GM23338 (cell line): ENCODE data around the gene FAM222A. TPM values are rescaled to one million over a fixed set of nuclear protein-coding genes. Genes with fewer than 3 reads are reported as not detected.

Experiments
- ATAC-seq: fragments of 200-7000 bp; cut with Tn5 transposase; 3 replicates; pipeline ENCODE4 v1.9.1; 2020
- DNase-seq: peaks from one replicate; pipeline ENCODE4 v3.0.0-alpha.2; 2015; ENCODE audit warnings: low spot score
- H2AFZ ChIP-seq: fragments of 200-600 bp; sonication (generic); 2 replicates; pipeline ENCODE4 v1.8.0; 2016; ENCODE audit warnings: antibody characterized with exemption, mild to moderate bottlenecking, moderate library complexity
- H3F3A ChIP-seq: fragments of 200-600 bp; sonication (generic); replicated peaks from 2 replicates; pipeline ENCODE4 v1.8.0; 2017; ENCODE audit warnings: antibody characterized with exemption, mixed run types, low read depth
- H3K27ac ChIP-seq: fragments of 200-600 bp; sonication (generic); 2 replicates; pipeline ENCODE4 v1.6.1; 2016; ENCODE audit warnings: low read depth
- H3K27me3 ChIP-seq: fragments of 200-600 bp; sonication (generic); 2 replicates; pipeline ENCODE4 v1.8.0; 2016; ENCODE audit warnings: mild to moderate bottlenecking, mixed run types, moderate library complexity; ENCODE audit not compliant: insufficient read depth
- H3K36me3 ChIP-seq: fragments of 200-600 bp; sonication (generic); 2 replicates; pipeline ENCODE4 v1.8.0; 2016; ENCODE audit warnings: mild to moderate bottlenecking; ENCODE audit not compliant: insufficient read depth
- H3K4me1 ChIP-seq: fragments of 200-600 bp; sonication (generic); 2 replicates; pipeline ENCODE4 v1.8.0; 2016; ENCODE audit warnings: mild to moderate bottlenecking, moderate library complexity; ENCODE audit not compliant: insufficient read depth
- H3K4me2 ChIP-seq: fragments of 200-600 bp; sonication (generic); 2 replicates; pipeline ENCODE4 v1.7.1; 2017; ENCODE audit warnings: mixed run types
- H3K4me3 ChIP-seq: fragments of 200-600 bp; sonication (generic); 2 replicates; pipeline ENCODE4 v1.6.1; 2016; ENCODE audit warnings: mixed run types
- H3K79me2 ChIP-seq: fragments of 200-600 bp; sonication (generic); replicated peaks from 2 replicates; pipeline ENCODE4 v1.8.0; 2017; ENCODE audit warnings: mild to moderate bottlenecking; ENCODE audit not compliant: insufficient read depth
- H3K9me2 ChIP-seq: fragments of 200-600 bp; sonication (generic); 2 replicates; pipeline ENCODE4 v1.8.0; 2017; ENCODE audit not compliant: insufficient read depth
- H4K20me1 ChIP-seq: fragments of 200-600 bp; sonication (generic); replicated peaks from 2 replicates; pipeline ENCODE4 v1.8.0; 2017; ENCODE audit warnings: mild to moderate bottlenecking; ENCODE audit not compliant: insufficient read depth
- H3K27ac Mint-ChIP-seq: 2 replicates; pipeline ENCODE4 v1.8.0; 2020; ENCODE audit warnings: inconsistent platforms, mild to moderate bottlenecking, moderate library complexity, mixed read lengths
- H3K27me3 Mint-ChIP-seq: 3 replicates; pipeline ENCODE4 v1.8.0; 2022; ENCODE audit warnings: low read depth, mild to moderate bottlenecking, moderate library complexity, mixed read lengths, inconsistent platforms; ENCODE audit not compliant: insufficient read depth, poor library complexity
- H3K36me3 Mint-ChIP-seq: 3 replicates; pipeline ENCODE4 v1.8.0; 2021; ENCODE audit warnings: low read depth, mild to moderate bottlenecking, inconsistent platforms, moderate library complexity, mixed read lengths
- H3K4me1 Mint-ChIP-seq: 3 replicates; pipeline ENCODE4 v1.8.0; 2020; ENCODE audit warnings: mild to moderate bottlenecking, inconsistent platforms, mixed read lengths
- H3K4me3 Mint-ChIP-seq: 3 replicates; pipeline ENCODE4 v1.8.0; 2021; ENCODE audit warnings: moderate library complexity, mild to moderate bottlenecking, inconsistent platforms, mixed read lengths
- H3K9me3 Mint-ChIP-seq: 3 replicates; pipeline ENCODE4 v1.8.0; 2020; ENCODE audit warnings: moderate library complexity, mild to moderate bottlenecking, inconsistent platforms, mixed read lengths
- CREB1 ChIP-seq: fragments of 250-450 bp; sonication (Bioruptor Pico); IDR thresholded peaks from 2 replicates; pipeline ENCODE4 v1.5.0; 2020; ENCODE audit warnings: low read depth, mild to moderate bottlenecking, moderate library complexity
- CTCF ChIP-seq, 2 experiments: fragments of 200-600 bp in 1 of 2; sonication (generic) in 1 of 2; conservative IDR thresholded peaks; 2 replicates each; pipeline versions ENCODE4 v1.5.1 to v1.6.1; 2016 to 2017; ENCODE audit warnings: antibody characterized with exemption in 2 of 2, low read depth in 2 of 2, mild to moderate bottlenecking in 2 of 2, moderate library complexity in 1 of 2
- POLR2AphosphoS5 ChIP-seq: IDR thresholded peaks from 2 replicates; pipeline ENCODE4 v1.6.1; 2016; ENCODE audit warnings: antibody characterized with exemption, low read depth
- STAT1 ChIP-seq: IDR thresholded peaks from one replicate; pipeline ENCODE4 v1.6.1; 2016; ENCODE audit warnings: antibody characterized with exemption; ENCODE audit not compliant: unreplicated experiment
- ZNF331 ChIP-seq: fragments of 250-450 bp; sonication (Bioruptor Pico); IDR thresholded peaks from 2 replicates; pipeline ENCODE4 v1.5.0; 2020; ENCODE audit warnings: low read depth, mild to moderate bottlenecking, moderate library complexity
- ZNF462 ChIP-seq: fragments of 250-450 bp; sonication (Bioruptor Pico); IDR thresholded peaks from 2 replicates; pipeline ENCODE4 v1.5.0; 2020; ENCODE audit warnings: mild to moderate bottlenecking, moderate library complexity
- polyA plus RNA-seq: library from polyadenylated mRNA; unstranded; fragments of >200 nt; fragmentation: Nextera tagmentation; extraction: Ambion mirVana; gene quantifications from 2 replicates; pipeline ENCODE4 v1.2.1, GENCODE V29; 2016
- total RNA-seq: library from RNA; depleted of rRNA; stranded (reverse); fragments of >200 nt; shearing (Covaris generic); gene quantifications from 2 replicates; pipeline ENCODE4 v1.2.3, GENCODE V29; 2014
- TF ChIP-seq, protein P1 (sequence below): IDR thresholded peaks from one replicate; pipeline ENCODE4 v1.6.1; 2018; ENCODE audit warnings: antibody characterized with exemption; ENCODE audit not compliant: unreplicated experiment
- TF ChIP-seq, protein P2 (sequence below): IDR thresholded peaks from 2 replicates; pipeline ENCODE4 v1.6.1; 2016; ENCODE audit warnings: antibody characterized with exemption

FAM222A gene
- total and polyA plus RNA-seq, 2 experiments from 2014 or later: 0.78 to 2.1 TPM

GRCh38 chr12:109765446-109765810, 51.8 kb downstream of the FAM222A start:
- Mint-ChIP-seq H3K27ac (no peak overlapping the region), H3K4me3 (no peak overlapping the region), H3K27me3 (peaks cover 9% of the 10 kb centered on the region), H3K36me3 (no peaks in the 10 kb centered on the region; the same call in 2 of the 3 replicates), H3K4me1 (peaks cover 2% of the 10 kb centered on the region; the same call in 2 of the 3 replicates), H3K9me3 (no peaks in the 10 kb centered on the region; the same call in 2 of the 3 replicates)
- no peak overlapping the region for H2AFZ ChIP-seq
- no peak for TF ChIP-seq ZNF331 (CRISPR knock-in tag)
- no peak for TF ChIP-seq CTCF (conservative IDR thresholded peaks at IDR 0.05; ENCODE audit: low read depth in 2 of 2)
- no peak for TF ChIP-seq POLR2AphosphoS5
- TF ChIP-seq ZNF462 (CRISPR knock-in tag): no peak
- TF ChIP-seq, protein P1, sequence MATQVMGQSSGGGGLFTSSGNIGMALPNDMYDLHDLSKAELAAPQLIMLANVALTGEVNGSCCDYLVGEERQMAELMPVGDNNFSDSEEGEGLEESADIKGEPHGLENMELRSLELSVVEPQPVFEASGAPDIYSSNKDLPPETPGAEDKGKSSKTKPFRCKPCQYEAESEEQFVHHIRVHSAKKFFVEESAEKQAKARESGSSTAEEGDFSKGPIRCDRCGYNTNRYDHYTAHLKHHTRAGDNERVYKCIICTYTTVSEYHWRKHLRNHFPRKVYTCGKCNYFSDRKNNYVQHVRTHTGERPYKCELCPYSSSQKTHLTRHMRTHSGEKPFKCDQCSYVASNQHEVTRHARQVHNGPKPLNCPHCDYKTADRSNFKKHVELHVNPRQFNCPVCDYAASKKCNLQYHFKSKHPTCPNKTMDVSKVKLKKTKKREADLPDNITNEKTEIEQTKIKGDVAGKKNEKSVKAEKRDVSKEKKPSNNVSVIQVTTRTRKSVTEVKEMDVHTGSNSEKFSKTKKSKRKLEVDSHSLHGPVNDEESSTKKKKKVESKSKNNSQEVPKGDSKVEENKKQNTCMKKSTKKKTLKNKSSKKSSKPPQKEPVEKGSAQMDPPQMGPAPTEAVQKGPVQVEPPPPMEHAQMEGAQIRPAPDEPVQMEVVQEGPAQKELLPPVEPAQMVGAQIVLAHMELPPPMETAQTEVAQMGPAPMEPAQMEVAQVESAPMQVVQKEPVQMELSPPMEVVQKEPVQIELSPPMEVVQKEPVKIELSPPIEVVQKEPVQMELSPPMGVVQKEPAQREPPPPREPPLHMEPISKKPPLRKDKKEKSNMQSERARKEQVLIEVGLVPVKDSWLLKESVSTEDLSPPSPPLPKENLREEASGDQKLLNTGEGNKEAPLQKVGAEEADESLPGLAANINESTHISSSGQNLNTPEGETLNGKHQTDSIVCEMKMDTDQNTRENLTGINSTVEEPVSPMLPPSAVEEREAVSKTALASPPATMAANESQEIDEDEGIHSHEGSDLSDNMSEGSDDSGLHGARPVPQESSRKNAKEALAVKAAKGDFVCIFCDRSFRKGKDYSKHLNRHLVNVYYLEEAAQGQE: no peak
- no peak for TF ChIP-seq STAT1
- no peak for TF ChIP-seq CREB1
- TF ChIP-seq, protein P2, sequence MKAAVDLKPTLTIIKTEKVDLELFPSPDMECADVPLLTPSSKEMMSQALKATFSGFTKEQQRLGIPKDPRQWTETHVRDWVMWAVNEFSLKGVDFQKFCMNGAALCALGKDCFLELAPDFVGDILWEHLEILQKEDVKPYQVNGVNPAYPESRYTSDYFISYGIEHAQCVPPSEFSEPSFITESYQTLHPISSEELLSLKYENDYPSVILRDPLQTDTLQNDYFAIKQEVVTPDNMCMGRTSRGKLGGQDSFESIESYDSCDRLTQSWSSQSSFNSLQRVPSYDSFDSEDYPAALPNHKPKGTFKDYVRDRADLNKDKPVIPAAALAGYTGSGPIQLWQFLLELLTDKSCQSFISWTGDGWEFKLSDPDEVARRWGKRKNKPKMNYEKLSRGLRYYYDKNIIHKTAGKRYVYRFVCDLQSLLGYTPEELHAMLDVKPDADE: no peak
- H3K9me2 ChIP-seq: no peaks in the 10 kb centered on the region
- no peak overlapping the region for H3K27ac ChIP-seq
- no peaks in the 10 kb centered on the region for H3K79me2 ChIP-seq
- H3K36me3 ChIP-seq: no peaks in the 10 kb centered on the region
- H3K4me1 ChIP-seq: no peaks in the 10 kb centered on the region
- no peaks in the 10 kb centered on the region for H3F3A ChIP-seq
- H3K4me2 ChIP-seq: no peak overlapping the region
- no peaks in the 10 kb centered on the region for H3K27me3 ChIP-seq
- H4K20me1 ChIP-seq: no peaks in the 10 kb centered on the region
- no peak overlapping the region for H3K4me3 ChIP-seq
- ATAC-seq: no peak
- no peak for DNase-seq
